Superior temporal gyrus (tissue), 1 donor: Measurements from ENCODE around the gene BSN.

Experiments used
- DNase-seq: peaks from one replicate; pipeline ENCODE4 v3.0.0-alpha.2; 2016; ENCODE audit errors: extremely low spot score

BSN gene

GRCh38 chr3:49602049-49602554, 47.8 kb downstream of the BSN start:
- no peak for DNase-seq

DNA sequence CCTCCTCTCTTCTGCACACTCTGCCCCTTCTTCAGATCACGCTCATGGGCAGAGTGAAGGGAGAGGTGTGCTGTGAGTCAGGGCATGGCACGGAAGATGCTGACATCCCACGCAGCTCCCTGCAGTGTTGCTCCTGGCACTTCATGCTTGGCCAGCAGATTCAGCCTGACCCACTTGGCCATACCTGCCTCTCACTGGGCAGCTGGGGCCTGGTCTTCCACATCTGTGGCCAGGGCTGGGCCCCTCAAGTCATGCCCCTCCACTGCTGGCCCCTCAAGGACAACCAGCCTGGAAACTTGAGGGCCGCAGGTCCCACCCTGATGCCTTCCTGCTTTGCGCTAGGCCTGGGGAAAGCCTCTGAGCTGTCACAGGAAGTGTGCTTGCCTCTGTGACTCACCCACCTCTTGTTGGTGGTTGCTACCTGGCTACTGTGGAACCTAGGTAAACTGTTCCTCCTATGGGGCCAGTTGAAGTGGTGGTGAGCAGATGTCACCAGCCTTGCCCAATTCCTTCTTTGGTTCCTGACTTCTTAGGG, 48.7 kb downstream of the BSN start:
- peak; percentile 8 for DNase-seq

GRCh38 chr3:49606427-49606826, 52.1 kb downstream of the BSN start:
- DNase-seq = no peak

- peak; percentile 47 for DNase-seq
Observed at GRCh38 chr3:49607105-49607591, 52.9 kb downstream of the BSN start.

DNA sequence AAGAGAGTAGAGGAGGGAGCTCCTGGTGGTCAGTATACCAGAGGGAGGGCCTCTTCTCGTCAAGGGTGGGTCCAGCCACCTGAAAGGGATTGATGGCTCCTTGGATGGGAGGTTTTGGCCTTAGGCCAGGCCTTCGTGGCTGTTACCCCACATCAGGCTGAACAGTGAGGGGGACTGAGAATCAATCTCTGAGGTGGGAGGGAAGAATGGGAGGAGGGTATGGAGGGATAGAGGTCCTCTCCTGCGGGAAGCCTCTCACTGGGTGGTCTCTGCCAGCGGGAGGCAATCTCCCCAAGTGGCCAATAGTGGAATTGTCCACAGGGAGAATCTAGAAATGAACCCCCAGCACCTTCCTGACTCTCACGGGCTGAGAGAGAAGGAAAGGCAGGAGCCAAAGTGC, 53.5 kb downstream of the BSN start:
- no peak for DNase-seq

DNA sequence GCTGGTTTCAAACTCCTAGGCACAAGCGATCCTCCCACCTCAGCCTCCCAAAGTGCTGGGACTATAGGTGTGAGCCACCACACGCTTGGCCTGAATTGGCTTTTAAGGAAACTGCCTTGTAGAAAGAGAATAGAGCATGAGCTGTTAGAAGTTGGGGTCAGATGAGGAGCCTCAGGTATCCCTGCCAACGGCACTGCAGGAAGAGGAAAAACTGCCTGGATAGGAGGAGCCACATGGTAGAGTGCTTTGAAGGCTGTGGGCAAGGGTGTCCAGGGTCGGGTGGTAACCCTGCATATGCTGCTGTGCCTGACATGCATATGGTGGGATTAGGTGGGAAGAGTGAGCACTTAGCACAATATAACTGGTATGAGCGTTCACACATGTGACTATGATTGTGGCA, 55.0 kb downstream of the BSN start:
- DNase-seq = no peak

GRCh38 chr3:49609815-49610214, 55.5 kb downstream of the BSN start:
- peak; percentile 28 for DNase-seq

DNA sequence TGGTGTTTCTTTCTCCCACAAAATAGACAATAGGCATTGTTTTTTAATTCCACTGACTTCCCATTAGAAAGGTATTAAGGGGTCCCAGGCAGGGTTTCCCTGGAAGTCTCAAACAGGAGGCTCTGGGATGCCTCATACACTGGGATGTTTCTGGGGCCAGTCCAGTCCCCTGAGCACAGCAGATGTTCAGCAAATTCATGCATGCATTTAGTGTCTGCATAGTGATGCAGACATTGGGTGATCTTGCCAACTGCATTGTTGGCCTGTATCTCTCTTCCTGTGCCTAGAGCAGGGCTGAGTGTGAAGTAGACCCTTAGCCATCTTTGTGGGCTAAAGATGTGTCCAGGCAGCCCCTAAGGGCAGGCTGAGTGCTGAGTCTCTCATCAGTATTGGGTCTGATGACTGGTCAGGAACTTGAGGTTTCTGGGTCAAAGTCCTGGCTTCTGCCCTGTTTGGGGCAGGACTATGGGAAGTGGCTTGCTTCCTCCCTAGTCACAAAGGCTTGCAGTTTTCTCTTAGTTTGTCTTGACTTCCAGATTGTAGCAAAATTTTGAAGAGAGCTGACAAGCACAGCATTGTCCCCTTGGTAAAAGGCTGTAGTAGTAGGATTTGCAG, 56.5 kb downstream of the BSN start:
- peak; percentile 10 for DNase-seq

DNA sequence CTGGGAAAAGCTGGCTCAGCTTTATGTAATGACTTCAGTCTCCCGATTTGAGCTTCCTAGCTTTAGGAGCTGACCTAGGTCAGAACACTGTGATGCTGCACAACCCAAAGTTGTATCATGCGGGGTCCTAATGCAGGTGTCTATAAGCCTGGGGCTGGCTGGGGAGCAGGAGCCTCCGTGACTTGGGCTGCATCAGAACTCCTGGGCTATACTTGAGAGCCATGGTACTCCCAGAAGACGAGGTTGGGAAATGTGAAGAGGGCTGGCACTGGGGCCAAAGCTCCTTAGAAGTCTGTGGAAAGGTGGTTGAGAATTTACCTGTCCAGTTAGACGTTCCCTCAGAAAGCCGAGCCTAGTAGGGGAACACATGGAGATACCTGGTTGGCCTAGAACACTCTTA, 57.0 kb downstream of the BSN start:
- DNase-seq = no peak

- DNase-seq = no peak
Observed at GRCh38 chr3:49611719-49612118, 57.4 kb downstream of the BSN start.

DNA sequence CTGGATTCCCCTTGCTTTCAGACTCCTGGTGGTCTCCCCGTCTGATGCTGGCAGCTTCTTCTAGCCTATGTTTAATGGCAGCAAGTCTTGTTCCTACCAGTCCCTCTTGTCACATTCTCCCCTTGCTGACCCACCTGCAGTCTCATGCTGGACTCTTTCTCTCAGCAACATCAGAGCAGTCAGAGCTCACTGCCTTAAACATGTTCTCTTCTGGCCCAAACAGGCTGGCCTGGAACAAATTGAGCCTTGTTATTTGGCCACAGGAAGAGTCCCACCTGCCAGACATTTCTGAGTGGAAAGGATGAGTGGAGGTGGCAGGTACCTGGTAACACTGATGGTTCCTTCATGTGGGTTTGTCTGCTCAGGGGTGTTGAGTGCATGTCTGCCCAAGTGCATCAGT, 60.7 kb downstream of the BSN start:
- DNase-seq = no peak

DNA sequence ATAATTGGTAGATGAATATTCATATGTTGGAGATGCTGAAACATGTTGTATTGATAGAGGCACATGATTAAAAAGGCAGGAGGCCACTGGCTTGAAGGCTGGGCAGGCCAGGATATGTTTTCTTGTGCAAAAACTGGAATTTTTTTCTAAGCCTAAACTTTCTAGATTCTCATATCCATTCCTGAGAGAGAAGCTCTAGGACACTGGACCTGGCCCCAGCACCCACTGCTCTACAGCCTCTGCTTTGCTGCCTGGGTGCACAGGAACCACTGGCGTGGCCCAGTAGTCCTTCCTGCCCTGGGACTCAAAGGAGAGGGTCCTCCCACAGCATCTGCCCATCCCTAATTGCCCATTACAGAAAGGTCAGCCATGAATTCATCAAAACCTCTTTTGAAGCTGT, 61.8 kb downstream of the BSN start:
- DNase-seq = no peak

GRCh38 chr3:49616491-49616941, 62.2 kb downstream of the BSN start:
- DNase-seq = no peak

- DNase-seq = no peak
Observed at GRCh38 chr3:49617390-49618013, 63.2 kb downstream of the BSN start.

DNA sequence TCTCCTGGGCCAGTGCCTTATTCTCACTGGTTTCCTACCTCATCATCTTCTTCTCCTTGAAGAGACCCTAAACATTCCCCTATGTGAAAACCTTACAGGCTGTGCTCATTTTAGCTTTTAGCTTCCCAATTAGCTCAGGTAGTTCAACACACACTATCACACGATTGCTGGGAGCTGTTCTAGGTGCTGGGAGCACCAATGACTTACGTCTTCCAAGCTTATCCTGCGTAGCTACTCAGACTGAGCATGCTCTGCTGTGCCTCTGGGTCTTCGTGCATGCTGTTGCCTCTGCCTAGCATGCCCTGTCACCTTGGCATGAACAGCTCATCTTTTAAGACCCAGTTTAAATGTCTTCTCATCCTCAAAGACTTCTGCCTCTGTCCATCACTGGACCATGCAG, 64.1 kb downstream of the BSN start:
- no peak for DNase-seq

GRCh38 chr3:49619649-49620048, 65.4 kb downstream of the BSN start:
- no peak for DNase-seq

- no peak for DNase-seq
Observed at GRCh38 chr3:49620728-49621127, 66.5 kb downstream of the BSN start.

- no peak for DNase-seq
Observed at GRCh38 chr3:49623071-49623470, 68.8 kb downstream of the BSN start.

- DNase-seq = no peak
Observed at GRCh38 chr3:49625071-49625470, 70.8 kb downstream of the BSN start.

- peak; percentile 59 for DNase-seq
Observed at GRCh38 chr3:49626101-49626581, 71.9 kb downstream of the BSN start.

DNA sequence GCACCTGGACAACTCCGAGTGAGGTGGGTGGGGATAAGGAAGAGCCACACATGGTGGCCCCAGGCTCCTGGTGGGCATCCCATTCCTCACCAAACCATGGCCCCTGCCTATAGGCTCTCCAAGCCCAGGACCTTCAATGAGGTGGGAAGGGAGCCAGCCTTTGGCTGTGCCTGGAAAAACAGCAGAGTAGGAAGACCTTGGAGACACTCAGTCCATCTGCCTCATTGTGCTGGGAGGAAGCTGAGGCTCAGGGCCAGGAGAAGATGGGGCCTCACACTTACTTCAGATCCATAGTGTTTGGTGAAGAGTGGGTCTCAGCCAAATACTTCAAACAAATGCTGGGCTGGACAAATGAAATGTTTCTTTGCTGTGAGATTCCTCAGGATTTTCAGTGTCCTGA, 72.5 kb downstream of the BSN start:
- peak; percentile 41 for DNase-seq

- DNase-seq = no peak
Observed at GRCh38 chr3:49627634-49628033, 73.4 kb downstream of the BSN start.

DNA sequence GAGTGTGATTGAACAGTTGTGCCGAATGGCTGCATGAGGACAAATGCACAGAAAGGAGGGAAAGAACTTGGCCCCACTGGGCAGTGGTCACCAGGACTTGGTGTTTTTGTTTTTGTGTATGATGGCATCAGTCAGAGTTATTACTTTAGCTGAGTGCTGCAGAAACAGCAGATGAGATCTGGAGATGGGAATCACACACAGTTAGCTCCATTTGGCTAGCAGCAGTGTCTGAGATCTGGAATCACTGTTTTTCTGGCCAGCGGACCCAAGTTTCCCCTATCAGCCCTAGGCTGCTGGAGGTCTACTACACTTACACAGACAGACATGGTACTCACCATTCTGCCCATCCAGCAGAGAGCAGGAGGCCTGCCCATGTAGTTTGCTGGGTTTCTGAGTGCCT, 74.0 kb downstream of the BSN start:
- DNase-seq = peak; percentile 8
